ENCODE data around the gene HK1.
"Not testable (repeated sequence)": the region's sequence is repeated elsewhere in the genome, so short reads cannot be mapped to it uniquely, and the experiment has no call there.

Gene HK1

DNA sequence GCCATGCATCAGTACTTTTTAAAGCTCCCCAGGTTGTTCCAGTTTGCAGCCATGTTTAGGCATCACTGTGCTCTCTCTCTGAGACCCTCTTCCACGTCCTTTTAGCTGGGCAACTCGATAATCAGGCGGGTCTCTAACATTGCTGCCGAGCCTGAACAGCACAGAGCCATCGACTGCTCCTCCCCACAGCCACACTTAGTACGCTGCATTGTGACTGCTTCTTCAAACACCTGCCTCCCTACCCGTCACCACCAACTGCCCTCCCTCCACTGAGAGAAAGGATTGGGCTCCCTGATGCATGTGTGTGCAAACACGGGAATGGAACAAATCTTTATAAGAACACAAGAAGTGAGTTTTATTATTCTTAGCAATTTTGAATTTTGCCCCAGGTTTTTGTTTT lies 149.9 kb downstream of the HK1 start:
- DNase-seq, result no peak

GRCh38 chr10:69434169-69434568 lies 155.9 kb downstream of the HK1 start:
- no peak for DNase-seq

- no peak for DNase-seq
These were observed 156.6 kb downstream of the HK1 start for GRCh38 chr10:69434926-69435325.

GRCh38 chr10:69435966-69436520 lies 157.7 kb downstream of the HK1 start:
- DNase-seq, result no peak

DNA sequence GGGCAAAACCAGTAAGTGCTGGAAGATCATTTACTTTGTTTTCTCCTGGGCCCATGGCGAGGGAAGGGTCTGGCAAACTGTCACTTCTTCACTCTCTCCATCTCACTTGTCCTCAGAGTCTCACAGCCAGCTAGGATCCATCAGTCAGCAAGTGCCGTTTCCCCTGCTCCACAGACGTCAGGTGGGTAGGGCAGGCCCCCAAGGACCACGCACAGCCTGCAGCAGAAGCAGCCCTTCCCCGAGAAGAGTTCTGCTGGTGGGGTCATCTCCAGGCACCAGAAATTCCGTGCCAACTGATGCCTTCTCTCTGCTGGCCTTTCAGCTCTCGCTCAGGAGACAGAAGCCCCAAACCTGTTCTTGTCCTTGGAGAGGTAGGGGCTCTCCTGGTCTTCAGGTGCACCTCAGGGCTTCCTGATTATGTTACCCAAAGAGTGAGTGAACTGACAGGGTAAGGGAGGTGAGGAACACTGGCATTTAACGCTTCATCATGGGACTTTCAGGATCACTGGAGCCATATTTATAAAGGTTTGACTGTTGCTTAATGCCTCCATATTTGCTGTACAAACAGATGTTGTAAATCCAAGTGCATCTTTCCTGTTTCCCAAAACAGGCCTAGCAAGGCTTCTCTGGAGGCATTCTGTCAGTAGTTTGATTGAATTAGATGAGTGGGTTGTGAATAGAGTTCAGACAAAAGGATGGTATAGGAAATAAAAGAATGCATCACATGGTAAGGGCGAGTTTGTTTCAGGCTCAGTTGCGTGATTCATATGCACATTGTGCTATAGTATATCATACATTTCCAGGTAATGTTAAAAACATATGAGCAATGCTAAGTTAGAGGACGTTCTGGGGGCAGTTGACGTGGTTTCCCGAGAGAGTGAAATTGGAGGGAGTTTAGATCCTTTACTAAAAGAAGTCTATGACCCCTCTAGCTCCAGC lies 159.3 kb downstream of the HK1 start:
- DNase-seq, result no peak

DNA sequence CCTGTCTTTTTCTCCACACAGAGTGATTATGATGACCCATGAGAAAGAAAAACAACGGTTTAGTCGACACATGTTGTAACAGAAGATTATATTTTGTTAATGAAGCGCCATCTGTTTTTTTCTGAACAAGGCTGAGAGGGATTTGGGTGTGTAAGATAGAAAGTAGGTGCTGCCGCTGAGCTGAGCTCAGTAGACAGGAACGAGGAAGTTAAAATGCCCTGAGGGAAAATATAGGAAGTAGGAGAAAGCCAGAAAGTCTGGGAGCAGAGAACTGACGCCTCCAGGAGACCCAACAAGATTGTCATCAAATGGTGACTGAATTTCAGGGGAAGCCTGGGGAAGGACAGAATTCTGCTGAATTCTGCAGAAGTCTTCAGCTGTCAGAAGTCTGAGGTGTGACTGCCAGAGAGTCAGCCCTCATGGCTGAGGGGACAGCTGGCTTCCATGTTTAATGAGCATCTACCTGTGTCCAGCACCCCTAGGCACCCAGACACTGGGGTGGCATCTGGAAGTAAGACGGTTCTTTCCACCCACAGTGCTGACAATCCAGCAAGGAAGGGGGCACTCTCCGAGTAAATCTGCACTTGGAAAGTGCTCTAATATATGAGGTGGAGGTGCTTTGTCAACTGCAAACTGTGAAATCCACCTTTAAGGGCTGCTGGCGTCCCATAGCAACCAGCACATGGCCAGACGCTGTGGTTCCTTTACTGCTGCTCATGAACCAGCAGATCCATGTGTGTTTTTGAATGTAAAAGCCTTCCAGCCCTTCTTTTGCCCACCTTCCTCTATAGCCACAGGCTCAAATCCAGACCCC lies 160.4 kb downstream of the HK1 start:
- DNase-seq, result no peak

DNA sequence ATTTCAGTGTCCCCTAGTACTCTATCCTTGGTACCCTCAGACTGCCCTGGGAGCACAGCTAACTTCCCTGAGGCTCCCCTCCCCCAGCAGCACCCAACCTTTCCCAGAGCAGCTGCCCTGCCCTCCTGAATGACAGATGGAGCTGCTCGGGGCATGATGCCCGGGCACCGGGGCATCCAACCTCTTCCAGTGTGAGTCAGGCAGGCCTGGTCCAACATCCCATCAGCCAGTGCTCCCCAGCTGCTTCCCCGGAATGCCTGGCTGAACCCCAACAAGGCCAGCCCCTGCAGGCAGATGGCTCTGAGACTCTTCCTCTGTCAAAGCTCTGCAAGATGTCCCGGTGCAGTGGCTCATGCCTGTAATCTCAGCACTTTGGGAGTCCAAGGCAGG lies 161.0 kb downstream of the HK1 start:
- DNase-seq, result no peak

GRCh38 chr10:69439813-69440506 lies 161.7 kb downstream of the HK1 start:
- DNase-seq, result no peak

GRCh38 chr10:69443354-69443753 lies 165.1 kb downstream of the HK1 start:
- no peak for DNase-seq

- DNase-seq, result no peak
These were observed 166.7 kb downstream of the HK1 start for GRCh38 chr10:69445041-69445440.

DNA sequence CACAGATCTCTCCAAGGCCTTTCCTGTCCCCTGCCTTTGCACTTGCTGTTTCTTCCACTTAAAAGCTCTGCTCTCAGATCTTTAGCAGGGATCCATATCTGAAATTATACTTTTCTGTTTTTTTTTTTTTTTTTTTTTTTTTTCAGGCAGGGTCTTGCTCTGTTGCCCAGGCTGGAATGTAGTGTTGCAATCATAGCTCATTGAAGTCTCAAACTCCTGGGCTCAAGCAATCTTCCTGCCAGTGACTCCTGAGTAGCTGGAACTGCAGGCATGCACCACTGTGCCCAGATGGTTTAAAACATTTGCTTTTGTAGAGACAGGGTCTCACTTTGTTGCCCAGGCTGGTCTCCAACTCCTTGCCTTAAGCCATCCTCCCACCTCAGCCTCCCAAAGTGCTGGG lies 167.9 kb downstream of the HK1 start:
- DNase-seq, result no peak

- no peak for DNase-seq
These were observed 168.4 kb downstream of the HK1 start for GRCh38 chr10:69446650-69447151.

DNA sequence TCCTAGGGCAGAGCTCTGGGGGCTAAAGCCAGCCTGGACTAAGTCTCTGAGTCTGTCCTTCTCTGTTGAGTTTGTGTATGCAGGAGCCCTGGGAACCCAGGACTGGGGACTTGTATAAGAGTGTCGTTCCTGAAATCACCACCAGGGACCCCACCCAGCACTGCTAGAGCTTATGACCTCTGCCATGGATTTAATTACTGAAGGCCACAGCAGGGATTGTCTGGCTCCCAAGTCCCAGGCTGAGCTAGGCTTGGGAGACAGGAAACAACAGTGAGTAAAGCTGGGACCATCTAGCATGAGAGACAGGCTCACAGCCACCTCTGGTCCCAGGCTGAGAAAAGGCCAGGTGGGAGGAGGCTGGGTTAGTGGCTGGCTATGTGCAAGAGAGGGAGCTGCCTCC lies 171.5 kb downstream of the HK1 start:
- no peak for DNase-seq

DNA sequence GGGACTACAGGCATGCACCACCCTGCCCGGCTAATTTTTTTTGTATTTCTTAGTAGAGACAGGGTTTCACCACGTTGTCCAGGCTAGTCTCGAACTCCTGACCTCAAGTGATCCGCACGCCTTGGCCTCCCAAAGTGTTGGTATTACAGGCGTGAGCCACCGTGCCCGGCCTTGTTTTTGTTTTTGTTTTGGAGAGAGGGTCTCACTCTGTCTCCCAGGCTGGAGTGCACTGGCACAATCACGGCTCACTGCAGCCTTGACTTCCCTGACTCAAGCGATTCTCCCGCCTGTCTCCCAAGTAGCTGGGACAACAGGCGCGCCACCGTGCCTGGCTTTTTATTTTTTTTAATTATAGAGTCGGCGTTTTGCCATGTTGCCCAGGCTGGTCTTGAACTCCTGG lies 172.1 kb downstream of the HK1 start:
- DNase-seq, result not testable (repeated sequence)

DNA sequence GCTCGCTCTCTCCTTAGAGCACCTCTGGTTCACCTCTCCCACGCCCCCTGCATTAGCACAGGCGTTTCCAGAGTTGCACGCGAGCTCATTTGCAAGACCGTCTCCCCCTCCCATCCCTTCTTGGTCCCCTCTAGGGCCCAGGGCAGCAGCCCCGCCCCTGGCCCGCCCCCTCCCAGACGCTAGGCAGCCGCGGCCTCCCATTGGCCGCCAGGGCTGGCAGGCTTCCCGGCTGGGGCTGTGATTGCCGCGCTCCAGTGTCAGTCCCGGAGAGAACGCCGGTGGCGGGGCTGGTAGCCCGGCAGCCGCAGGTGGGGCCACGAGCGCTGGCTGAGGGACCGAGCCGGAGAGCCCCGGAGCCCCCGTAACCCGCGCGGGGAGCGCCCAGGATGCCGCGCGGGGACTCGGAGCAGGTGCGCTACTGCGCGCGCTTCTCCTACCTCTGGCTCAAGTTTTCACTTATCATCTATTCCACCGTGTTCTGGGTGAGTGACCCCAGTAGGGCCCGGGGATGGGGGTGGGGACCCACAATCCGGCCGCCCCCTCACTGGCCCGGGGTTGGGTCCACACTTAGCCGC lies 173.0 kb downstream of the HK1 start, which contains the start of gene TSPAN15:
TSPAN15 (plus strand) TSS at position 257 of the 575 bp plus-strand sequence; CDS start at position 387, 130 bp downstream.
- peak; percentile 62 for DNase-seq
